WERI-Rb-1 (cell line): ENCODE data around the gene PSMB7.

Experiments used
- DNase-seq: peaks from one replicate; pipeline ENCODE4 v3.0.0-alpha.2; 2020
- H3K27ac ChIP-seq: fragments of 250-450 bp; sonication (Bioruptor Pico); 2 replicates; pipeline ENCODE4 v1.5.1; 2020; ENCODE audit warnings: mild to moderate bottlenecking, moderate library complexity
- H3K27me3 ChIP-seq: fragments of 250-450 bp; sonication (Bioruptor Pico); 2 replicates; pipeline ENCODE4 v1.5.1; 2021; ENCODE audit warnings: mild to moderate bottlenecking, low read depth, moderate library complexity; ENCODE audit not compliant: insufficient read depth, severe bottlenecking
- H3K36me3 ChIP-seq: fragments of 250-450 bp; sonication (Bioruptor Pico); 2 replicates; pipeline ENCODE4 v1.5.1; 2020; ENCODE audit warnings: mild to moderate bottlenecking, moderate library complexity
- H3K4me3 ChIP-seq: 2 replicates; pipeline ENCODE4 v1.5.1; 2011; ENCODE audit warnings: low read depth, mild to moderate bottlenecking, control low read depth, low read length
- H3K9me3 ChIP-seq: fragments of 250-450 bp; sonication (Bioruptor Pico); 2 replicates; pipeline ENCODE4 v1.5.1; 2021; ENCODE audit warnings: mild to moderate bottlenecking, moderate library complexity; ENCODE audit not compliant: severe bottlenecking
- TF ChIP-seq, protein P1 (sequence below): IDR thresholded peaks from 2 replicates; pipeline ENCODE4 v1.5.1; 2011; ENCODE audit warnings: low read depth, mild to moderate bottlenecking, control low read depth, inconsistent platforms, low read length

The PSMB7 gene

DNA sequence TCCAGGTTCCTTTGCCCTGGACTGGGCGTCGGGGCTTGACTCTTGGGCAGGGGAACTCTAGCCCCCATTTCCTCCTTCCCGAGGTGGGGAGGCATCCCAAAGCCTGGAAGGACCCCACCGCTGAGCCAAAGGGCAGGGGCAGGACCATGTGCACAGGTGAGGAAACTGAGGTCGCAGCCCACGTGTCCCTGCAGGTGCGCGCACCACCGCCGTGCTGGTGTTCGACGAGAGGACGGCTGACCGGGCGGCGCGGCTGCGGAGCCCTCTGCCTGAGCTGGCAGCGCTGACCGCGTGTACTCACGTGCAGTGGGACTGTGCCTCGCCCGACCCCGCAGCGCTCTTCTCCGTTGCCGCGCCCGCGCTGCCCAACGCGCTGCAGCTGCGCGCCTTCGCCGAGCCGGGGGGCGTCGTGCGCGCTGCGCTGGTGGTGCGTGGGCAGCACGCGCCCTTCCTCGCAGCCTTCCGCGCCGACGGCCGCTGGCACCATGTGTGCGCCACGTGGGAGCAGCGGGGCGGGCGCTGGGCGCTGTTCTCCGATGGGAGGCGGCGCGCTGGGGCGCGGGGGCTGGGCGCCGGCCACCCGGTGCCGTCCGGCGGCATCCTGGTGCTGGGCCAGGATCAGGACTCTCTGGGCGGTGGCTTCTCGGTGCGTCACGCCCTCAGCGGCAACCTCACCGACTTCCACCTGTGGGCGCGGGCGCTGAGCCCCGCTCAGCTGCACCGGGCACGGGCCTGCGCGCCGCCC, 37.8 kb upstream of the PSMB7 start:
- no peak overlapping the region for H3K27ac ChIP-seq
- TF ChIP-seq, protein P1, sequence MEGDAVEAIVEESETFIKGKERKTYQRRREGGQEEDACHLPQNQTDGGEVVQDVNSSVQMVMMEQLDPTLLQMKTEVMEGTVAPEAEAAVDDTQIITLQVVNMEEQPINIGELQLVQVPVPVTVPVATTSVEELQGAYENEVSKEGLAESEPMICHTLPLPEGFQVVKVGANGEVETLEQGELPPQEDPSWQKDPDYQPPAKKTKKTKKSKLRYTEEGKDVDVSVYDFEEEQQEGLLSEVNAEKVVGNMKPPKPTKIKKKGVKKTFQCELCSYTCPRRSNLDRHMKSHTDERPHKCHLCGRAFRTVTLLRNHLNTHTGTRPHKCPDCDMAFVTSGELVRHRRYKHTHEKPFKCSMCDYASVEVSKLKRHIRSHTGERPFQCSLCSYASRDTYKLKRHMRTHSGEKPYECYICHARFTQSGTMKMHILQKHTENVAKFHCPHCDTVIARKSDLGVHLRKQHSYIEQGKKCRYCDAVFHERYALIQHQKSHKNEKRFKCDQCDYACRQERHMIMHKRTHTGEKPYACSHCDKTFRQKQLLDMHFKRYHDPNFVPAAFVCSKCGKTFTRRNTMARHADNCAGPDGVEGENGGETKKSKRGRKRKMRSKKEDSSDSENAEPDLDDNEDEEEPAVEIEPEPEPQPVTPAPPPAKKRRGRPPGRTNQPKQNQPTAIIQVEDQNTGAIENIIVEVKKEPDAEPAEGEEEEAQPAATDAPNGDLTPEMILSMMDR, result no peak
- H3K27me3 ChIP-seq, result no peaks in the 10 kb centered on the region
- no peak for DNase-seq
- no peak overlapping the region for H3K4me3 ChIP-seq
- H3K36me3 ChIP-seq, result no peaks in the 10 kb centered on the region
- H3K9me3 ChIP-seq, result no peaks in the 10 kb centered on the region

DNA sequence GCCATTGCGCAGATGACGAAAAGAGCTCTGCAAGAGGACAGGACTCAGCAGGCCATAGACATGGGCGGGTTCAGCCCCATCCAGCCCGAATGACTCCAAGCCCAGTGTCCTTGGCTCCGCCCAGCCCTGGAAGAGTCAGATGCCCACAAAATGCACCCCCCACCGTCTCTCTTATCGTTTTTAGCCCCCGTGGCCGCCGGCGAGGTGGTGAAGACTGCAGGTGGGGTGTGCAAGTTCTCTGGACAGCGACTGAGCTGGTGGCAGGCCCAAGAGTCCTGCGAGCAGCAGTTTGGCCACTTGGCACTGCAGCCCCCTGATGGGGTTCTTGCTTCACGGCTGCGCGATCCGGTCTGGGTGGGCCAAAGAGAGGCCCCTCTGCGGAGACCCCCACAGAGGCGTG, 37.1 kb upstream of the PSMB7 start:
- DNase-seq, result no peak
- Histone ChIP-seq H3K36me3 (no peaks in the 10 kb centered on the region), H3K4me3 (no peak overlapping the region), H3K27ac (no peak overlapping the region), H3K9me3 (no peaks in the 10 kb centered on the region), H3K27me3 (no peaks in the 10 kb centered on the region)
- TF ChIP-seq, protein P1, result no peak

DNA sequence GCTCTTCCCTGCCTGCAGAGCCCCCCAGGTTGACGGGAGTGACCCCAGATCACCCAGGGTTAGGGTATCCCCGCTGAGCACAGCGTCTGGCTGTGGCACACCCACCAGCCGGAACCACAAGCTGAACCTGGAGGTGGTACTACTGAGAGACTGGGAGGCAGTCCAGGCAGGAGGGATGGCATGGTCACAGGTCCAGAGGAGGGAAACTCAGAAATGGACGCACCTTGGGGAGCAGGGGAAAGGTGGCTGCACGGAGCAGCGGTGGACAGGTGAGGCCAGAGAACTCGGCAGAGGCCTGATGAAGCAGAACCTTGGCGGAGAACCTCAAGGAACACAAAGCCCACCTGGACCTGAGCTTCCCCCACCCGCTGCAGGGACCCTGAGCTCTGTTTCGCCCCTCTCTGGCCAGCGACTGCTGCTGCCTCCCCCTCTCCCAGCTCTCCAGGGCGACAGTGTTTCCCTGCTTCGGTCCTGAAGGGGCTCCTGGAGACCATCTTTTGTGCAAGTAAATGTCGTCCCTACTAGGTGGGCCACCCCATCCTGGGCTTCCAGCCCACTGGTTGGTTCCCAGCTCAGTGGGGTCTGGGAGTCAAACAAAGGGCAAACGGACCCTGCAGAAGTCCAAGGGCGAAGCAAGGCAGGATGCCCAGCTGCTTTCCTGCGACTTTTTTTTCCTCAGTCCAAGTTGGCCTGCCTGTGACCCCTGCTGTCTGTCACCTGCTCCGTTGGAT, 35.9 kb upstream of the PSMB7 start:
- H3K27me3 ChIP-seq, result no peaks in the 10 kb centered on the region
- no peak for DNase-seq
- H3K36me3 ChIP-seq, result no peaks in the 10 kb centered on the region
- H3K9me3 ChIP-seq, result no peaks in the 10 kb centered on the region
- TF ChIP-seq, protein P1, result no peak
- H3K4me3 ChIP-seq, result no peak overlapping the region
- no peak overlapping the region for H3K27ac ChIP-seq

DNA sequence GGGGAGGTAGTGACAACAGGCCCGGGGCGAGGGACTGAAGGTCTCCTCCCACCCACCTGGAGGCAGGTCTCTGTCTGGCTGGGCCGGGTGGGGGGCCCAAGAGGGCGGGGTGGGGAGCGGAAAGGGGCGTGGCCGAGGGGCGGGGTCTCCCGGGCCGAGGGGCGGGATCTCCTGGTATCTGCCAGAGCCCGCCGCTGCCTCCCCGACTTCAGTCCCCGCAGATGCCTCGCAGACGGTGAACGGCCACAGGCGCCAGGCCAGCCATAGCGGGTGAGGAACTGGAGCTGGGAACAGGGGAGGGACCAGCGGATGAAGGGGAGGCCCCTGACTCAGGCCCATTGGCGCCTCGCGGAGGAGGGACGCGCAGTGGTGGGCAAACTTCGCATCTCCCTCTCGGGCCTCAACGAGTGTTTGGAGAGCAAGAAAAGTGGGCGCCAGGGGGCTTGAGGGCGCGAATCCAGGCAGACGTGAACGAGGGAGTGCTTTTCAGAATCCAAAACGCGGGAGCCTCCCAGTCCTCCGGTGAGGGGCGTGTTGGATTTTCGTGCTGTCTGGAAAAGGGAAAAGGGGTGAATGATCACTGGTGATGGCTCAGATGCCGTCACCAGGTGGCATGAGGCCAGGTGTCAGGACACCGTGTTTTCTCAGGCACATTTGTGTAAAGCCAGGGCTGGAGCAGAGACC, 35.1 kb upstream of the PSMB7 start, which contains the start of gene ADGRD2:
Gene ADGRD2, plus strand, starts transcription at position 211 of the 684 bp plus-strand sequence. CDS start 1,216 bp downstream, outside the sequence.
- Histone ChIP-seq H3K27me3 (no peaks in the 10 kb centered on the region), H3K9me3 (no peaks in the 10 kb centered on the region), H3K4me3 (no peak within 1 kb of the TSS), H3K36me3 (no peaks in the 10 kb centered on the region), H3K27ac (no peak within 1 kb of the TSS)
- TF ChIP-seq, protein P1, result no peak
- DNase-seq, result no peak

DNA sequence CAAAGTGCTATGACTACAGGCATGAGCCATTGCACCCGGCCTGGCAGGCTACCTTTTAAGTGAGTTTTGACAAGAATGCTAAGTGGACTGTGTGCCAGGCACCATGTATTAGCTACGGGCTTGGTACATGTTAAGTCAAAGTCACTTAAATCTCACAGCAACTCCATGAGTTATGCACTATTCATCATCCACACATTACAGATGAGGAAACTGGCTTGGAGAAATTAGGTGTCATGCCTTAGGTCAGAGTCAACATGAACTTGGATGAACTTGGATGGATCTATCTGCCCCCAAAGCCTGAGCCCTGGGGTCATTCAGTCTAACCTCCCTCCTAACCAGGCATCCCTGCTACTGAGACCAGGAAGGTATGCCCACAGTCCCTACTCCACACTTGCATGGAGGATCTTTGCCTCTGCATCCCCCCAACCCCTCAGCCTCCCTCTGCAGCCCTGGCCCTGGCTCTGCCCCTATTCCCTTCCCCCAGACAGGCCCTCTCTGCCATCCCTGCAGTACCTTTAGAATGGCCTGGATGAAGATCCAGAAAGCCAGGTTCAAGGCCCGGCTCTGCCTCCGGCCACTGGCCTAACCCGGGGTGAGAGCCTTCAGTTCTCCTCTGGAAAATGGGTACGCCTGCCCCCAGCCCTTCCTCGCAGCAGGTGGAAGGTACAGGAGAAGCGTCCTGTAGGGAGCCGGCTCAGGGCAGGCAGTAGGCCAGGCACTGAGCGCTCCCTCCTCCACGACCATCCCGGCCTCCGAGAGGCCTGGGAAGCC, 34.3 kb upstream of the PSMB7 start:
- Histone ChIP-seq H3K27me3 (no peaks in the 10 kb centered on the region), H3K27ac (no peak overlapping the region), H3K9me3 (no peaks in the 10 kb centered on the region), H3K4me3 (no peak overlapping the region), H3K36me3 (no peaks in the 10 kb centered on the region)
- TF ChIP-seq, protein P1, result no peak
- no peak for DNase-seq
